HT-29 (cell line): ENCODE data around the gene KCTD13. TPM values are rescaled to one million over a fixed set of nuclear protein-coding genes. Genes with fewer than 3 reads are reported as not detected.
"Not testable (repeated sequence)": the region's sequence is repeated elsewhere in the genome, so short reads cannot be mapped to it uniquely, and the experiment has no call there.

Source experiments
- DNase-seq: peaks from one replicate; pipeline ENCODE4 v3.0.0-alpha.2; 2015; ENCODE audit warnings: low spot score
- total RNA-seq: library from RNA; depleted of rRNA; stranded (reverse); fragments of >200 nt; shearing (Covaris generic); gene quantifications from 2 replicates; pipeline ENCODE4 v1.2.3, GENCODE V29; 2014; rRNA removed

KCTD13 gene, protein sequence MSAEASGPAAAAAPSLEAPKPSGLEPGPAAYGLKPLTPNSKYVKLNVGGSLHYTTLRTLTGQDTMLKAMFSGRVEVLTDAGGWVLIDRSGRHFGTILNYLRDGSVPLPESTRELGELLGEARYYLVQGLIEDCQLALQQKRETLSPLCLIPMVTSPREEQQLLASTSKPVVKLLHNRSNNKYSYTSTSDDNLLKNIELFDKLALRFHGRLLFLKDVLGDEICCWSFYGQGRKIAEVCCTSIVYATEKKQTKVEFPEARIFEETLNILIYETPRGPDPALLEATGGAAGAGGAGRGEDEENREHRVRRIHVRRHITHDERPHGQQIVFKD
- 20.4 and 25.9 TPM in 2 replicates for total RNA-seq

GRCh38 chr16:29925781-29926710 is at the start of gene KCTD13:
TSS of gene KCTD13 (minus strand) at chr16:29926226. CDS start at chr16:29926033, 193 bp downstream.
- peak; percentile 86 for DNase-seq

- no peak for DNase-seq
Observed at GRCh38 chr16:29975134-29975538, 49.1 kb upstream of the KCTD13 start.

DNA sequence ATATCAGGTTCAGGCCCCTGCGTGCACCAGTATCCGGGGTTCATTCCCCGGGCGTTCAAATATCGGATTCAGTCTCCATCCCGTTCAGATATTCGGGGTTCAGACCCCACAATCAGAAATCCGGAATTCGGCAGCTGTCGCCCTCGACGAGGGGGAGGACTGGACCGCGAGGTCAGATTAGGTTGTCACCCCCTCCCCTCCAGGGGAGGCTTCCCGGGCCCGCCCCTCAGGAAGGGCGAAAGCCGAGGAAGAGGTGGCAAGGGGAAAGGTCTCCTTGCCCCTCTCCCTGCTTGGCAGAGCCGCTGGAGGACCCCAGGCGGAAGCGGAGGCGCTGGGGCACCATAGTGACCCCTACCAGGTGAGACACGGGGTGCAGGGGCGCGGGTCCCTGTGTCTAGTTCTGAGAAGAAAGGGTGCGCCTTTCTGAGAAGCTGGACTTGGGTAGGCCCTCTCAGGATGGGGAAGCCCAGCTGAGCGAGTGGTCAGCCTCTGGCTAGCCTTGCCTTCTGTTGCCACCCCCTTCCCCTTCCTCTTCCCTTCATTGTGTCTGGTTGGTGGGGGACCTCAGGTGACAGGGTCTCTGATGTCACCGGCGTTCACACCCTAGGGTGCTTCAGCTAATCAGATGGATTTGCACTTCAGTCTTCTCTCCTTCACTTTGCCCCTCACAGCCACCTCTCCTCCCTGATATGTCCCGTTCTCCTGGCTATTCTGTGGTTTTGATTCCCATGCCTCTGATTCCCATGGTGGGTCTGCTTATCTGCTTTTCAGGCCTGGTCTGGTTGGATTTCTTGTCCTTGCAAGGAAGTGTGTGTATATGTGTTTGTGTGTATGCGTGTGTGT is 48.5 kb upstream of the KCTD13 start:
- DNase-seq, result no peak

- DNase-seq, result peak; percentile 97
Observed at GRCh38 chr16:29973384-29974246, 47.6 kb upstream of the KCTD13 start, which contains the start of gene TAOK2. TSS of gene TAOK2 (plus strand) at chr16:29973868. CDS start at chr16:29977773, 3,905 bp downstream.

DNA sequence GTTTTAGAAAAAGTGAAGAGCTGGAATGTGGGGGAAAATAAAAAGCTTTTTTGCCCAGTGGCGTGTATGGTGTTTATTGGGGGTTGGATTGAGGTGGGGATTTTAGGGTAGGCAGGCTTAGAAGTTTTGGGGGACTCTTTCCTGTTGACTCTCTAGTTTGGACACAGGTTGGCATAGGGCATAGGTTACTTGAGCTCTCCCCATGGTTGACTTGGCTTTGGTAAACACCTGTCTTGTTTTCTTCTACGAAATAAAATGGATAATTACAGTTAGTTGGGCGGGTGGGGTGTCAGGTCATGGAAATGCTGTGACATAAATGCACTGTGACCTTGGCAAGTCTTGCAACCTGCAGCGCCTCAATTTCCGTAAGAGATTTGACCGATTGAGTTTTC is 47.0 kb upstream of the KCTD13 start:
- no peak for DNase-seq

DNA sequence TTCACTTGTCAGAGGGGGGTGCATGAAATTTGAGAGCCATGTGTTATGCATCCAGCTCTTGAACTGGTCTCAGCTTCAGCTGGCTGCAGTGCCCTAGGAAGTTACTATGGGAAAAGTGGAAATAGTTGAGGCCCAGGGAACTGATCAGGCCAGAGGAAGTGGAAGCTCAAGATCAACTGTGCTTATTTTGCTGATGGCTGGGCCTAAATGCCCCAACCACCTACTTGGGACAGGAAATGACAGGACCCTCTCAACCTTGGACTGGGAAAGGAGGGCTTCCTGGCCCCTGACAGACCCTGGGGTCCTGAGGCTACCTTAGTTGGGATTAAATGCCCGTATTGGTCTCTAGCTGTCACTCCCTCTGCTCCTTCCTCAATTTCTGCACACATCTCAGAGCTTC is 46.5 kb upstream of the KCTD13 start:
- DNase-seq, result no peak

DNA sequence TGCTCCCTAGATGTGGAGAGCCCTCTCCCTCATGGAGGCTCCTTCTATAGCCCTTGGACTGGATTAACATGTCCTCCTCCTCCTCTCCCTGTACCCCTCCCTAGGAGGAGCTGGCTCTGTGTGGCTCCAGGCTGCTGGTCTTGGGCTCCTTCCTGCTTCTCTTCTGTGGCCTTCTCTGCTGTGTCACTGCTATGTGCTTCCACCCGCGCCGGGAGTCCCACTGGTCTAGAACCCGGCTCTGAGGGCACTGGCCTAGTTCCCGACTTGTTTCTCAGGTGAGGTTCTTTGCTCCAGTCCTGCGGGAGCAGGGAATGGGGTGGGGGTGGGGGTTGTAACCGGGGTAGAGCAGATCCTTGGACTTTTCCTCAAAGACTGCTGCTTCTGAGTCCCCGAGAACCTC is 45.3 kb upstream of the KCTD13 start:
- DNase-seq, result no peak

DNA sequence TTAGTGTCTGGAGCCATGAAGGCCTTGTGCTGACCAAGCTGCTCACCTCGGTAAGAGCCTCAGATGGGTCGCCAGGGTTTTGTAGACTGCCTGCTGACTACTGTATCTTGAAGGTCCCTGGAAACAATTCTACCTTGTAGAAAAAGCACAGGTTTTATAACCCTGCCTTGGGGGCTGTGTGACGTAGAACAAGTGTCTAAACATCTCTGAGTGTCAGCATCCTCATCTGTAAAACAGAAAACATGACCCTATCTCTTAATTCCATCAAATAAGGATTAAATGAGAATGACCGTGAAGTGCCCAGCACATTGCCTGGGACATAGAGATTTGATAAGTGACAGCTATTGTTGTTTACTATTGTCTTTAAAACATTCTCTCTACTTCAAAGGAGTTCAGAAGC is 42.2 kb upstream of the KCTD13 start:
- no peak for DNase-seq

- DNase-seq, result no peak
Observed at GRCh38 chr16:29963021-29963743, 37.2 kb upstream of the KCTD13 start.

DNA sequence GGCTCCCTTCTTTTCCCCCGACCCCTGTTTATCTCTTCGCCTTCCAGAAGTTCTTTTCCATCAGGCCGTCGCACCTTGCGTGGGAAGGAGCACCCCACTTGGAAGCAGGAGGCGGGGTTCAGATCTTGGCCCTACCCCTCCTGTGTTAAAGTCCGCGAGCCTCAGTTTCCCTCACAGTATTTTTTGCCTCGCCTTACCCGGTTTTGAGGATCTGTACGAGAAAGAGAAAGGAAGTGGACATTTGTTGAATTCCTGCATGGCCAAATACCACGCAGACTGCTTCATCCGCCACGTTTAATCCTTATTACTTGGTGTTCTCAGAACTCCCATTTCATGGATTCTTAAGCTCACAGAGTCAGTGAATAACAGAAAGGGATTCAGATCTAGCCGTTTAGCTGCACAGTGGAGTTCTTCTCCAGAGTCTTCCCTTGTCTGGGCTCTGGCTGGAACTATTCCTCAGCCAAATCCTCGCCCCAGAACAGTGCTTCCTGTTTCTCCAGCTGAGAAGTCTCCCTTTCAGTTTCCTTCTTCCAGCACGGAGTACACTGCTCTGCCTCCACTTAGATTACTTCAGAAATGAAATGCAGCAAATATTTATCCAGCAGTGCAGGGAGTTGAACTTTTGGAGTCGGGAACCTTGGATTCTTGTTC is 36.4 kb upstream of the KCTD13 start:
- DNase-seq, result peak; percentile 41

- DNase-seq, result peak; percentile 91
Observed at GRCh38 chr16:29961479-29962343, 35.7 kb upstream of the KCTD13 start, which contains the start of gene TMEM219. TSS of gene TMEM219 (plus strand) at chr16:29962079. CDS start at chr16:29963144, 1,065 bp downstream.

- DNase-seq, result no peak
Observed at GRCh38 chr16:29961127-29961478, 35.1 kb upstream of the KCTD13 start.

- not testable (repeated sequence) for DNase-seq
Observed at GRCh38 chr16:29959821-29960220, 33.8 kb upstream of the KCTD13 start.

DNA sequence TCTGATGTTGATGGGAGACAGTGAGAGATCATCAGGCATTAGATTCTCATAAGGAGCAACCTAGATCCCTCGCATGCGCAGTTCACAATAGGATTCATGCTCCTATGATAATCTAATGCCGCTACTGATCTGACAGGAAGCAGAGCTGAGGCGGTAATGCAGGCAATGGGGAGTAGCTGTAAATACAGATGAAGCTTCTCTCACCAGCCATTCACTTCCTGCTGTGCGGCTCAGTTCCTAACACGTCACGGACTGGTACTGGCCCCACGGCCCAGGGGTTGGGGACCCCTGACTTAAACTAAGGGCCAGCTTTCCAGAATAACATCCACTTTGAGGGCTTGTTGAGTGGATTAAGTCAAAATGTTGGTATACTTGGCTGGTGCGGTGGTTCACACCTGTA is 33.3 kb upstream of the KCTD13 start:
- no peak for DNase-seq

DNA sequence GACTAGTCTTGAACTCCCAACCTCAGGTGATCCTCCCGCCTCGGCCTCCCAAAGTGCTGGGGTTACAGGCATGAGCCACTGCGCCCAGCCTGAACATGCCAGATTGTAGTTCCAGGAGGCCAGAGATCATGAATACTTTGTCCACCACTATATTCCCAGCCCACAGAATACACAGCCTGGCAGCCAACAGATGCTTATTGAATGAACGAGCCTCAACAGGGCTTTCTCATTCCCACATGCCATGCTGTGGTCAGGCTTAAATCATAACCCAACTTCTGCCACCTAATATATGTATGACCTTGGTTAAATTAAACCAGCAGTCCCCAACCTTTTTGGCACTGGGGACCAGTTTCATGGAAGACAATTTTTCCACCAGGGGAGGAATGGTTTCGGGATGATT is 32.7 kb upstream of the KCTD13 start:
- no peak for DNase-seq

DNA sequence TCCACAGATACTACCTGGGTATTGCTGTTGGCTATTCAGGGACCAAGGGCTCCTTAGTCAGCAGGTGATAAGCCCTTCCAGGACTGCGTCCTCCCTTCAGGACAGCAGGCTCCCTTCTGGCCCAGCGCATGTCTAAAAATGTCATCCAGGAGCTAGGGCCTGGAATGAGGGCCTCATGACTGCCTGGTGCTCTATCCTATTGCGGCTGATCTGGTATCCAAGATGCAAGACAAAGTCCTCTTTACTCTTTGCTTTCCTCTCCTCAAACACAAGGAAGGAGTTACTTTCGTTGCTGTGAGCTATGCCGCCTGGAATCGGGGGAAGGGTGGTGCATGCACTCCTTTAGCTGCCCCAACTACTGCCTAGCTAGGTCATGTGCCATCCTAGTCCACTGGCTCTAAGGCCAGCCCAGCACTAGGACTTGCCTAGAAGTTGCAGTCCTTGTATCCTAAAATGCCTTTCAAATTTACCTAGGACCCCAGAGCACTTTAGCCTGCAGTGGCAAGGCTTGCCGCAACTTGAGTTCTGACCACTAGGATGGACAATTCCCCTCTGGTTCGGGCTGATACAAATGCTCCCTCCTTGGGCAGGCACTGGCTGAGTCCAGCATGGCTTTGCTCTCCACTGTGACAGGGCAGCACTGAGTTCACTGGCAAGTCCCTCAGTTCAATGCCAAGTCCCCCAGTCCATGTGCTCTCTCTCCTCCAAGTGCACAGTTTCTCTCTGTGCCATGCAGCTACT is 25.8 kb upstream of the KCTD13 start:
- DNase-seq, result no peak

DNA sequence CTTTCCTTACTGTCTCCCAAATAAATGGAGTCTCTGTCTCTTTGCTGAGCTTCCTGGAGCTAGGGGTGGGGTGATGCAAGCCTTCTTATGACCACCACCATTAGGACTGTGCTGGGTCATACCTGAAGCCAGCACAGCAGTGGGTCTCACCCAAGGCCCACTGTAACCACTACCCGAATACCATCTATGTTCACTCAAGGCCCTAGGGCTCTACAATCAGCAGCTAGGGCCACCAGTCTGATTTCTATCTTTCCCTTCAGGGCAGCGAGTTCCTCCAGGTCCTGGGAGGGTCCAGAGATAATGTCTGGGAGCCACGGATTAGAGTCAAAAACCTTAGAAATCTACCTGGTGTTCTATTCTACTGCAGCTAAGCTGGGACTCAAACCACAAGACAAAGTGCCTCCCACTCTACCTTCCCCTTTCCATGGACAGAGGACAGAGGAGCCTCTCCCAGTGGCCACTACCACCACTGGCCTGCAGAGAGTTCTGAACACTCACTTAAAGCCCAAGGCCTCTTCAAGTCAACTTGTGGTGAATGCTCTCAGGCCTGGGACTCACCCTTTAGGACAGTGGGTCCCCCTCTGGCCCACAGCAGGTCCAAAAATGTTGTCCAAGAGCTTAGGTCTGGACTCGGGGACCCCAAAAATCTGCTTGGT is 24.9 kb upstream of the KCTD13 start:
- no peak for DNase-seq
